Measurements from ENCODE around the gene CRYBG2. TPM values are rescaled to one million over a fixed set of nuclear protein-coding genes. Genes with fewer than 3 reads are reported as not detected.

The CRYBG2 gene
- total RNA-seq, 2 donors from 2014 or later = 3.9 to 4.8 TPM

DNA sequence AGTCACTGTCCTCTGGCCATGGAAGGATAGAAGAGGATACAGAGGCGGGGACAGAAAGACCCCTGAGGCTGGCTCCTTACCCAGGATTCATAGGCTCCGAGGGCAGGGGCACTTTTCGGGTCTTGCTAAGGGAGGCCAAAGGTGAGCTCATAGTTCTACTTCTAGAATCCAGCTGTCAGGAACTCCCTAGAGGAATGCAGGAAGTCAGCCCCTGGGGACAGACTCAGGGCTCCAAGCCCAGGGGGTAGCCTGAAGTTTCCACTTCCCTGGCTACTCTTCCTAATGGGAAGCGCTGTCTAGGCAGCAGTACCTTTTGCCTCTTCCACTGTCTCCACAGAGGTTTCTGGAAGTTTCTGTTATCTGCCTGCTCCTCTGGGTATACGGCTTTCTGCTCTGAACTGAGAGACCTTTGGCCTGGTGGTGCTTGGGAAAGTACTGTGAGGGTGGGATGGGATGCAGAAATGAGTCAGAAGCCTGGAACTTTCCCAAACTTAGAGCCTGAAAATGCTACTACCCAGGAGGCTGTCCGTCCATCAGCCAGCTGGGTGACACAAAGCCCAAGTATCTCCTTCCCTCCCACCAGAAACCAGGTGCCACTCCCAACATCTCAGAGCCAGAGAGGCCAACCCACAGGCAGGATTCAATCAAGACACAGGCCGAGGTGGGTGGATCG is 51.1 kb downstream of the CRYBG2 start:
- H3K27ac ChIP-seq = no peak overlapping the region
- 78% methylated on average over 8 of the region's 8 CpGs for WGBS

DNA sequence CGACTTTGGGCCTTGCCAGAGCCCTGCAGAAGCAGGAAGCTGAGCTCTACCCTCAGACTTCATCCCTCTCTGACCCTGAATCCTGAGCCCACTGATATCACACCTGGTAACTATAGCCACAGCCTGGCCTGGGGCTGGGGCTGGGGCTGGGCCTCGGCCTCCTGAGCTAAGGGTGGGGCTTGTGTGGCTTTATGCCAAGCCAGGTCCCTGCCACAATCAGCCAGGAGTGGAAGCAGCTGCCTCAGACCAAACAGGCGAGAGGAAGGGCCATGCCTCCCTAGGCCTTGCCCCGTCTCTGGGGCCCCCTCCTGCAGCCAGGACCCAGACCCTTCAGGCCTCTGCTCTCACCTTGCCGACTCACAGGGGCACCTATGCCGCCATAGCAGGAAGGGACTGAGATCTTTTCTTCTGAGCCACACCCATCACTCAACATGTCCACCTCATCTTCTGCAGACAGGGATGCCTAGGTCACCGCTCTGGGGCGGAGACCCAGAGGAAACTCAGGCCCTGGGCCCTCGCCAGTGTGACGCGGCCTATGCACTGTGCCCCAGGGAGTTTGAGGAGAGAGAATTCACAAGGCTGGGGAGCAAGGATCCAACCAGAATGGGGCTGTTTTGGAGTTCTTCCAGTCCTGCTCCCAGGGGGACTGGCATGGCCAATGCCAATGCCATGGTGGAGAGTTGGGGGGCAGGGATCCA is 53.2 kb downstream of the CRYBG2 start:
- intact Hi-C loops (cut with DNase I) = no loop called here
- Histone ChIP-seq H3K9me3 (no peaks in the 10 kb centered on the region), H3K27me3 (replicated peaks; ENCODE audit: insufficient read depth) (no peaks in the 10 kb centered on the region), H3K27ac (no peak overlapping the region), H3K4me3 (no peak overlapping the region), H3K36me3 (no peaks in the 10 kb centered on the region), H3K4me1 (replicated peaks) (no peaks in the 10 kb centered on the region)
- WGBS = 83% methylated on average over 9 of the region's 11 CpGs
- DNase-seq (ENCODE audit: low spot score) = no peak
- no peak for TF ChIP-seq POLR2A (IDR thresholded peaks at IDR 0.05)
- TF ChIP-seq, protein P1, sequence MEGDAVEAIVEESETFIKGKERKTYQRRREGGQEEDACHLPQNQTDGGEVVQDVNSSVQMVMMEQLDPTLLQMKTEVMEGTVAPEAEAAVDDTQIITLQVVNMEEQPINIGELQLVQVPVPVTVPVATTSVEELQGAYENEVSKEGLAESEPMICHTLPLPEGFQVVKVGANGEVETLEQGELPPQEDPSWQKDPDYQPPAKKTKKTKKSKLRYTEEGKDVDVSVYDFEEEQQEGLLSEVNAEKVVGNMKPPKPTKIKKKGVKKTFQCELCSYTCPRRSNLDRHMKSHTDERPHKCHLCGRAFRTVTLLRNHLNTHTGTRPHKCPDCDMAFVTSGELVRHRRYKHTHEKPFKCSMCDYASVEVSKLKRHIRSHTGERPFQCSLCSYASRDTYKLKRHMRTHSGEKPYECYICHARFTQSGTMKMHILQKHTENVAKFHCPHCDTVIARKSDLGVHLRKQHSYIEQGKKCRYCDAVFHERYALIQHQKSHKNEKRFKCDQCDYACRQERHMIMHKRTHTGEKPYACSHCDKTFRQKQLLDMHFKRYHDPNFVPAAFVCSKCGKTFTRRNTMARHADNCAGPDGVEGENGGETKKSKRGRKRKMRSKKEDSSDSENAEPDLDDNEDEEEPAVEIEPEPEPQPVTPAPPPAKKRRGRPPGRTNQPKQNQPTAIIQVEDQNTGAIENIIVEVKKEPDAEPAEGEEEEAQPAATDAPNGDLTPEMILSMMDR (IDR thresholded peaks at IDR 0.05) = no peak
- TF ChIP-seq POLR2AphosphoS5 (IDR thresholded peaks at IDR 0.05) = no peak

More for the DNA sequence above, 51.1 kb downstream of the CRYBG2 start:
- H3K4me1 ChIP-seq (replicated peaks) = no peaks in the 10 kb centered on the region
- no peaks in the 10 kb centered on the region for H3K36me3 ChIP-seq
- no peaks in the 10 kb centered on the region for H3K27me3 ChIP-seq (replicated peaks; ENCODE audit: insufficient read depth)
- DNase-seq (ENCODE audit: low spot score) = no peak
- TF ChIP-seq, protein P1 (IDR thresholded peaks at IDR 0.05) = no peak
- no peak for TF ChIP-seq POLR2AphosphoS5 (IDR thresholded peaks at IDR 0.05)
- TF ChIP-seq POLR2A (IDR thresholded peaks at IDR 0.05) = no peak
- H3K4me3 ChIP-seq = no peak overlapping the region
- H3K9me3 ChIP-seq = no peaks in the 10 kb centered on the region
- intact Hi-C loops (cut with DNase I) = no loop called here

DNA sequence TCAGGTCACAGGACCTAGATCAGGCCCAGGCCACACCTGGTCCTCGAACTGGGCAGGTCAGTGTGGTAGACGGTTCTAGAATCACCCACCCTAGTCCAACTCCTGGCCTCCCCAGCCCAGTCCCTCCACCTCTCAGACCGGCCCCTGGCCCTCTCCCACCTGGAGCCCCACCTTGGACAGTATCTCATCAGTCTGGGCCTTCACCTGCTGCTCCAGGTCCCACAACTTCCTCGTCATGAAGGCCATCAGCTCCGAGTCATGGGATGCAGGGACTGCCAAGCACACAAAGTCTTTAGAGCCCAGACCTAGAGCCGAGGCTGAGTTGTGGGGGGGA is 56.2 kb downstream of the CRYBG2 start:
- no peaks in the 10 kb centered on the region for H3K9me3 ChIP-seq
- no peaks in the 10 kb centered on the region for H3K4me1 ChIP-seq (replicated peaks)
- H3K36me3 ChIP-seq = no peaks in the 10 kb centered on the region
- TF ChIP-seq, protein P1 (IDR thresholded peaks at IDR 0.05) = no peak
- TF ChIP-seq POLR2A (IDR thresholded peaks at IDR 0.05) (no peak), POLR2AphosphoS5 (IDR thresholded peaks at IDR 0.05) (no peak)
- H3K4me3 ChIP-seq = no peak overlapping the region
- DNase-seq (ENCODE audit: low spot score) = no peak
- no peaks in the 10 kb centered on the region for H3K27me3 ChIP-seq (replicated peaks; ENCODE audit: insufficient read depth)
- intact Hi-C loops (cut with DNase I) = no loop called here
- no peak overlapping the region for H3K27ac ChIP-seq
- 89% methylated on average over 3 of the region's 6 CpGs for WGBS

DNA sequence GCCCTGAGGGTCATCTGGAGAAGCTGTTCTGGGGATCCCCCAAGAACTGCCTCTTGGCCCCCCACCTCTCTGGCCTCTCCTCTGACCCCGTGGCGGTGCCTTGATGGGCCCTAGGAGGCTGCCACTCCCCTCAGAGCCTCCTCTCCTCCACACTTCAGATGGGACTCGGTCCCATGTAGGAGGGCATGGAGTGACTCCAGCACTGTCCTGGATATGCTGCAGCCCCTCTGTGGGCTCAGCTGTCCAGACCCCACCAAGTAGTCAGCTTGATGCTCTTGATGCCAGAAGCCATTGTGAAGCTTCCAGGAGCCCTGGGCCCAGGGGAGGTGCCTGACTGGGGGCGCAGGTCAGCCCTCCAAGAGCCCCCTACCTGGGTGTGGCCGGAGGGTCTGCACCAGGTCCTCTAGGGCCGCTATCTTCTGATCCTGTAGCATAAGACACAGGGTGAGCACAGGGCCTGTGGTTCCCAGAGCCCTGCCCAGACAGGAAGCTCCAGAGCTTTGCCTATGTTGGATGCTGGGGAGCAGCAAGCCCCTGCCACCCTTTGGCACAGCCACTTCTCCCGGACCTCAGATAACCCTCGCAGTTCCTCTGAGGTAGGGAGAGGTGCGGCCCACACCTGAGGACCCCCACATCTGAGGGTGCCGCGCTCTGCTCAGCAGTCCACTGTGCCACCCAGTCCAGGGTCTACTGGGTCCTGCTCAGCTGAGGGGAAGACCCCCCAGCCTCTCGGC is 56.7 kb downstream of the CRYBG2 start:
- Histone ChIP-seq H3K9me3 (no peaks in the 10 kb centered on the region), H3K36me3 (no peaks in the 10 kb centered on the region), H3K4me3 (no peak overlapping the region), H3K27me3 (replicated peaks; ENCODE audit: insufficient read depth) (no peaks in the 10 kb centered on the region), H3K4me1 (replicated peaks) (no peaks in the 10 kb centered on the region), H3K27ac (no peak overlapping the region)
- intact Hi-C loops (cut with DNase I) = no loop called here
- TF ChIP-seq, protein P1 (IDR thresholded peaks at IDR 0.05) = no peak
- TF ChIP-seq POLR2A (IDR thresholded peaks at IDR 0.05) = no peak
- no peak for TF ChIP-seq POLR2AphosphoS5 (IDR thresholded peaks at IDR 0.05)
- 99% methylated on average over 9 of the region's 12 CpGs for WGBS
- DNase-seq (ENCODE audit: low spot score) = no peak
